ENCODE measurements around the gene CEACAM4. TPM values are rescaled to one million over a fixed set of nuclear protein-coding genes. Genes with fewer than 3 reads are reported as not detected.

The CEACAM4 gene
- total and polyA plus RNA-seq, 2 of the 4 experiments (the other 2 are of a cell fraction): not detected

DNA sequence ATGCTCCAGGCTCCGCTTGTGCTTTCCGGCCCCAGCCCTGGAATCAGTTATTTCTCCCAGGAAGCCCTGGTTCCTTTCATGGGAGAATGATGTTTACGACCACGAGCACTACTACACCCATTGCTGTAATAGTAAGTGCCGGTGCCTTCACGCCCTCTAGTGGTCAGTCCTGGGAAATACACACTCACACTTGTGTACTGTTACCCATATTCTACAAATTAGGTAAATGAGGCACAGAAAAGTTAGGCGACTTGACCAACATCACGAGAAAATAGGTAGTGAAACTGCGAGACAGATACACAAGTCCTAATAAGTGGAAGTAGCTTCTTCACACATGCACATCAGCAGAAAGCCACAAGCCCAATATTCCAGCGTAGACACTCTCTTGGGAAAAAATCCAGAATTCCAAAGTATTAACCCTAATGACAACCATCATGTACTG, 29.3 kb downstream of the CEACAM4 start:
- Histone ChIP-seq H3K9ac (ENCODE audit: low read depth, low read length) (no peak overlapping the region), H2AK9ac (replicated peaks; ENCODE audit: low read depth, low read length, poor library complexity) (peak overlapping the region; percentile 9), H3K27me3 (ENCODE audit: control insufficient read depth, insufficient read depth, low read length) (no peaks in the 10 kb centered on the region), H4K91ac (ENCODE audit: insufficient read depth, low read depth, low read length) (no peak overlapping the region), H2BK120ac (ENCODE audit: low read depth, low read length) (no peak overlapping the region), H2BK5ac (ENCODE audit: low read depth, low read length, poor library complexity, severe bottlenecking) (no peak overlapping the region), H2BK20ac (ENCODE audit: low read depth, low read length) (no peak overlapping the region), H2AK5ac (ENCODE audit: low read depth, low read length) (no peak overlapping the region), H3K79me1 (ENCODE audit: low read depth in 1 of 2, low read length in 2 of 2) (no peaks in the 10 kb centered on the region), H4K5ac (ENCODE audit: low read depth, low read length) (no peak overlapping the region), H3K27ac (ENCODE audit: insufficient read depth, low read length) (no peak overlapping the region), H3K36me3 (ENCODE audit: control insufficient read depth, insufficient read depth, low read length) (no peaks in the 10 kb centered on the region), H3K4ac (ENCODE audit: low read depth, low read length) (no peak overlapping the region), H4K20me1 (ENCODE audit: insufficient read depth, low read length) (peaks cover 3% of the 10 kb centered on the region; the same call in 1 of the 2 replicates), H2AFZ (replicated peaks; ENCODE audit: low read length, poor library complexity) (no peak overlapping the region), H3K9me3 (ENCODE audit: control insufficient read depth, insufficient read depth, low read length) (no peaks in the 10 kb centered on the region), H3K4me1 (ENCODE audit: control insufficient read depth, insufficient read depth, low read length) (no peaks in the 10 kb centered on the region), H3K14ac (replicated peaks; ENCODE audit: low read depth, low read length) (no peak overlapping the region), H3K4me2 (ENCODE audit: low read depth, low read length) (no peak overlapping the region), H3K18ac (ENCODE audit: low read depth, low read length) (no peak overlapping the region), H3K23ac (ENCODE audit: low read depth, low read length) (no peak overlapping the region), H3K4me3 (ENCODE audit: insufficient read depth, low read depth, low read length) (no peak overlapping the region), H3K56ac (ENCODE audit: extremely low read depth, insufficient read depth, low read length) (no peak overlapping the region), H4K8ac (ENCODE audit: low read depth in 2 of 2, low read length in 2 of 2) (no peak overlapping the region), H2BK15ac (ENCODE audit: low read depth, low read length) (no peak overlapping the region), H3K9me1 (ENCODE audit: insufficient read depth, low read length) (no peaks in the 10 kb centered on the region)
- in situ Hi-C loops (cut with MboI; ENCODE audit: low sequenced_read_pairs) (no loop called here), dilution Hi-C loops (cut with HindIII; ENCODE audit: low sequenced_read_pairs, unreplicated experiment) (no loop called here), intact Hi-C loops (cut with micrococcal nuclease) (no loop called here)
- CTCF ChIA-PET: interaction anchor here (0.7 to 1.4 kb wide), 4 partner anchors 11 to 44 kb away, joined by 3 to 6 read pairs (median 3); no protein-coding TSS in a partner anchor
- POLR2A ChIA-PET (ENCODE audit: unreplicated experiment): no interaction called here
- peak; percentile 55 for DNase-seq
- BruUV-seq (replicated peaks): no TSS peak
- ATAC-seq (ENCODE audit: low read depth): peak; percentile 98
- TF ChIP-seq, protein P1, sequence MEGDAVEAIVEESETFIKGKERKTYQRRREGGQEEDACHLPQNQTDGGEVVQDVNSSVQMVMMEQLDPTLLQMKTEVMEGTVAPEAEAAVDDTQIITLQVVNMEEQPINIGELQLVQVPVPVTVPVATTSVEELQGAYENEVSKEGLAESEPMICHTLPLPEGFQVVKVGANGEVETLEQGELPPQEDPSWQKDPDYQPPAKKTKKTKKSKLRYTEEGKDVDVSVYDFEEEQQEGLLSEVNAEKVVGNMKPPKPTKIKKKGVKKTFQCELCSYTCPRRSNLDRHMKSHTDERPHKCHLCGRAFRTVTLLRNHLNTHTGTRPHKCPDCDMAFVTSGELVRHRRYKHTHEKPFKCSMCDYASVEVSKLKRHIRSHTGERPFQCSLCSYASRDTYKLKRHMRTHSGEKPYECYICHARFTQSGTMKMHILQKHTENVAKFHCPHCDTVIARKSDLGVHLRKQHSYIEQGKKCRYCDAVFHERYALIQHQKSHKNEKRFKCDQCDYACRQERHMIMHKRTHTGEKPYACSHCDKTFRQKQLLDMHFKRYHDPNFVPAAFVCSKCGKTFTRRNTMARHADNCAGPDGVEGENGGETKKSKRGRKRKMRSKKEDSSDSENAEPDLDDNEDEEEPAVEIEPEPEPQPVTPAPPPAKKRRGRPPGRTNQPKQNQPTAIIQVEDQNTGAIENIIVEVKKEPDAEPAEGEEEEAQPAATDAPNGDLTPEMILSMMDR (conservative IDR thresholded peaks at IDR 0.05; ENCODE audit: low read depth, low read length): peak; percentile 69
- TF ChIP-seq RAD21 (IDR thresholded peaks at IDR 0.05; ENCODE audit: low read length) (peak; percentile 11; the same call in 1 of the 2 replicates), SMC3 (IDR thresholded peaks at IDR 0.05; ENCODE audit: low read depth, low read length) (peak; percentile 24; the same call in 1 of the 2 replicates), RCOR1 (IDR thresholded peaks at IDR 0.05; ENCODE audit: insufficient replicate concordance, low read length) (no peak)
- WGBS, 2 experiments (ENCODE audit: extremely low coverage in 2 of 2, insufficient read length in 1 of 2): no CpG with 5 or more reads among the region's 10 CpGs
